K562 (cell line): ENCODE measurements around the gene TIMP2. TPM values are rescaled to one million over a fixed set of nuclear protein-coding genes. Genes with fewer than 3 reads are reported as not detected.

Source experiments
- HDGF ChIP-seq: fragments of 450-650 bp; IDR thresholded peaks from 2 replicates; pipeline ENCODE4 v1.6.1; 2016
- HLTF ChIP-seq: fragments of 450-650 bp; IDR thresholded peaks from 2 replicates; pipeline ENCODE4 v1.6.1; 2016
- KLF16 ChIP-seq: IDR thresholded peaks from 2 replicates; pipeline ENCODE4 v1.6.1; 2016; ENCODE audit warnings: antibody characterized with exemption
- NR2C1 ChIP-seq, 2 experiments: fragments of 450-650 bp; IDR thresholded peaks; 2 replicates each; pipeline ENCODE4 v1.6.1; 2017; ENCODE audit warnings: mild to moderate bottlenecking in 2 of 2, antibody characterized with exemption in 1 of 2, inconsistent platforms in 1 of 2, missing compliant biosample characterization in 1 of 2, missing genetic modification characterization in 1 of 2
- NUFIP1 ChIP-seq: fragments of 450-650 bp; IDR thresholded peaks from 2 replicates; pipeline ENCODE4 v1.6.1; 2018; ENCODE audit not compliant: partially characterized antibody
- PHF21A ChIP-seq: fragments of 450-650 bp; IDR thresholded peaks from 2 replicates; pipeline ENCODE4 v1.6.1; 2017; ENCODE audit warnings: low read depth, borderline replicate concordance
- RAD21 ChIP-seq, 2 experiments: fragments of 250-450 bp in 1 of 2; fragments of 450-650 bp in 1 of 2; sonication (Bioruptor Pico) in 1 of 2; formaldehyde crosslinking in 1 of 2; IDR thresholded peaks in 1 of 2; conservative IDR thresholded peaks in 1 of 2; 2 replicates each; pipeline versions ENCODE4 v1.4.0 to v1.8.0; 2020 to 2022; ENCODE audit warnings: mild to moderate bottlenecking in 2 of 2, moderate library complexity in 1 of 2
- THAP7 ChIP-seq: fragments of 250-450 bp; sonication (Bioruptor Pico); IDR thresholded peaks from 2 replicates; pipeline ENCODE4 v1.5.0; 2021
- ZBTB34 ChIP-seq: fragments of 250-450 bp; sonication (Bioruptor Pico); IDR thresholded peaks from 2 replicates; pipeline ENCODE4 v1.8.0; 2021; ENCODE audit warnings: mild to moderate bottlenecking, moderate library complexity
- ZNF12 ChIP-seq: sonication (generic); formaldehyde crosslinking; IDR thresholded peaks from 2 replicates; pipeline ENCODE4 v1.4.0; 2020; ENCODE audit warnings: mild to moderate bottlenecking, missing genetic modification reagents
- ZNF778 ChIP-seq: fragments of 450-650 bp; formaldehyde crosslinking; IDR thresholded peaks from 2 replicates; pipeline ENCODE4 v1.4.0; 2020; ENCODE audit warnings: mild to moderate bottlenecking, moderate library complexity
- ZNF780A ChIP-seq: fragments of 250-450 bp; sonication (Bioruptor Pico); IDR thresholded peaks from 2 replicates; pipeline ENCODE4 v1.5.0; 2021; ENCODE audit warnings: mild to moderate bottlenecking
- ZZZ3 ChIP-seq: fragments of 450-650 bp; IDR thresholded peaks from 2 replicates; pipeline ENCODE4 v1.6.1; 2016; ENCODE audit warnings: antibody characterized with exemption, mild to moderate bottlenecking, moderate library complexity
- polyA plus RNA-seq, 8 experiments: library from polyadenylated mRNA; depleted of rRNA in 4 of 8; stranded (reverse) in 5 of 8; unstranded in 3 of 8; fragments of >200 nt; fragmentation: Nextera tagmentation in 2 of 8; fragmentation: Illumina TruSeq in 1 of 8; extraction: Ambion mirVana in 2 of 8; extraction: Trizol in 1 of 8; gene quantifications; 2 replicates each; pipeline versions ENCODE4 v1.2.1 to v1.2.3, GENCODE V29; 2011 to 2014; ENCODE audit warnings: inconsistent platforms in 1 of 8, missing spikeins in 1 of 8
- total RNA-seq, 7 experiments: library from RNA; depleted of rRNA in 6 of 7; stranded (reverse); fragments of >200 nt in 6 of 7; fragmentation: Illumina TruSeq in 2 of 7; extraction: Trizol in 2 of 7; gene quantifications; 2 replicates each; pipeline versions ENCODE4 v1.2.1 to v1.2.3, GENCODE V29; 2011 to 2021; ENCODE audit warnings: low replicate concordance in 1 of 7
- TF ChIP-seq, protein P1 (sequence below): fragments of 250-450 bp; sonication (Bioruptor Pico); IDR thresholded peaks from 2 replicates; pipeline ENCODE4 v1.4.0; 2020; ENCODE audit warnings: mild to moderate bottlenecking, moderate library complexity, borderline replicate concordance
- TF ChIP-seq, protein P2 (sequence below), 2 experiments: fragments of 200-800 bp in 1 of 2; sonication (Bioruptor generic) in 1 of 2; sonication (generic) in 1 of 2; formaldehyde crosslinking in 1 of 2; IDR thresholded peaks in 1 of 2; conservative IDR thresholded peaks in 1 of 2; 2 replicates each; pipeline versions ENCODE4 v1.5.0 to v1.6.1; 2016 to 2020; ENCODE audit warnings: missing compliant biosample characterization in 1 of 2, missing genetic modification characterization in 1 of 2, missing genetic modification reagents in 1 of 2

Gene TIMP2
- total and polyA plus RNA-seq, 9 of the 15 experiments (the other 6 are each of a cell fraction or from before 2014, with no cell fraction given) = 0.55 TPM; not detected in 8

GRCh38 chr17:78840780-78841611 is 84.2 kb downstream of the TIMP2 start, which contains the start of gene USP36 (continued):
- TF ChIP-seq RAD21 (CRISPR knock-in tag; conservative IDR thresholded peaks at IDR 0.05 in 1 of 2, IDR thresholded peaks at IDR 0.05 in 1 of 2) (no peak), HLTF (no peak), NUFIP1 (no peak), ZBTB34 (CRISPR knock-in tag) (no peak), KLF16 (no peak), HDGF (no peak), ZNF12 (CRISPR knock-in tag) (0 out of 2 replicates have a peak, but pooled peaks have one; percentile 39), NR2C1 (IDR thresholded peaks at IDR 0.05) (peak; percentile 70; the same call in 1 of the 2 replicates), NR2C1 (tag; IDR thresholded peaks at IDR 0.05) (0 out of 2 replicates have a peak, but pooled peaks have one; percentile 67), ZNF778 (CRISPR knock-in tag) (no peak), THAP7 (CRISPR knock-in tag) (no peak), ZZZ3 (no peak), PHF21A (peak; percentile 79; the same call in 1 of the 2 replicates), ZNF780A (no peak)
- TF ChIP-seq, protein P1, sequence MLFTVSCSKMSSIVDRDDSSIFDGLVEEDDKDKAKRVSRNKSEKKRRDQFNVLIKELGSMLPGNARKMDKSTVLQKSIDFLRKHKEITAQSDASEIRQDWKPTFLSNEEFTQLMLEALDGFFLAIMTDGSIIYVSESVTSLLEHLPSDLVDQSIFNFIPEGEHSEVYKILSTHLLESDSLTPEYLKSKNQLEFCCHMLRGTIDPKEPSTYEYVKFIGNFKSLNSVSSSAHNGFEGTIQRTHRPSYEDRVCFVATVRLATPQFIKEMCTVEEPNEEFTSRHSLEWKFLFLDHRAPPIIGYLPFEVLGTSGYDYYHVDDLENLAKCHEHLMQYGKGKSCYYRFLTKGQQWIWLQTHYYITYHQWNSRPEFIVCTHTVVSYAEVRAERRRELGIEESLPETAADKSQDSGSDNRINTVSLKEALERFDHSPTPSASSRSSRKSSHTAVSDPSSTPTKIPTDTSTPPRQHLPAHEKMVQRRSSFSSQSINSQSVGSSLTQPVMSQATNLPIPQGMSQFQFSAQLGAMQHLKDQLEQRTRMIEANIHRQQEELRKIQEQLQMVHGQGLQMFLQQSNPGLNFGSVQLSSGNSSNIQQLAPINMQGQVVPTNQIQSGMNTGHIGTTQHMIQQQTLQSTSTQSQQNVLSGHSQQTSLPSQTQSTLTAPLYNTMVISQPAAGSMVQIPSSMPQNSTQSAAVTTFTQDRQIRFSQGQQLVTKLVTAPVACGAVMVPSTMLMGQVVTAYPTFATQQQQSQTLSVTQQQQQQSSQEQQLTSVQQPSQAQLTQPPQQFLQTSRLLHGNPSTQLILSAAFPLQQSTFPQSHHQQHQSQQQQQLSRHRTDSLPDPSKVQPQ = 0 out of 2 replicates have a peak, but pooled peaks have one; percentile 11
- TF ChIP-seq, protein P2, sequence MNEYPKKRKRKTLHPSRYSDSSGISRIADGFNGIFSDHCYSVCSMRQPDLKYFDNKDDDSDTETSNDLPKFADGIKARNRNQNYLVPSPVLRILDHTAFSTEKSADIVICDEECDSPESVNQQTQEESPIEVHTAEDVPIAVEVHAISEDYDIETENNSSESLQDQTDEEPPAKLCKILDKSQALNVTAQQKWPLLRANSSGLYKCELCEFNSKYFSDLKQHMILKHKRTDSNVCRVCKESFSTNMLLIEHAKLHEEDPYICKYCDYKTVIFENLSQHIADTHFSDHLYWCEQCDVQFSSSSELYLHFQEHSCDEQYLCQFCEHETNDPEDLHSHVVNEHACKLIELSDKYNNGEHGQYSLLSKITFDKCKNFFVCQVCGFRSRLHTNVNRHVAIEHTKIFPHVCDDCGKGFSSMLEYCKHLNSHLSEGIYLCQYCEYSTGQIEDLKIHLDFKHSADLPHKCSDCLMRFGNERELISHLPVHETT (CRISPR knock-in tag; conservative IDR thresholded peaks at IDR 0.05 in 1 of 2, IDR thresholded peaks at IDR 0.05 in 1 of 2) = peak in 1 of 2 experiments; percentile 49; a peak in 1 of 4 replicates
